HG02623 (cell line): Measurements from ENCODE around the gene ADAMTSL4.

ENCODE experiments used
- ATAC-seq: cut with Tn5 transposase; IDR thresholded peaks from one replicate; pipeline ENCODE4 v1.9.1; 2021; ENCODE audit warnings: moderate library complexity; ENCODE audit not compliant: unreplicated experiment

ADAMTSL4 gene

GRCh38 chr1:150548632-150549495 lies at the start of gene ADAMTSL4:
Gene ADAMTSL4, plus strand, starts transcription at chr1:150549408. Its CDS starts 2,881 bp downstream, at chr1:150552289.
- peak; percentile 48 for ATAC-seq

GRCh38 chr1:150505431-150505830 lies 43.8 kb upstream of the ADAMTSL4 start:
- ATAC-seq = no peak

- ATAC-seq = no peak
Measured at GRCh38 chr1:150507912-150508864, 41.0 kb upstream of the ADAMTSL4 start, which contains the start of gene ECM1. Gene ECM1, plus strand, starts transcription at chr1:150508109. Its CDS starts 101 bp downstream, at chr1:150508210.

- ATAC-seq = no peak
Measured at GRCh38 chr1:150508982-150509381, 40.2 kb upstream of the ADAMTSL4 start.

- no peak for ATAC-seq
Measured at GRCh38 chr1:150511551-150511950, 37.7 kb upstream of the ADAMTSL4 start.

GRCh38 chr1:150511985-150512660 lies 37.1 kb upstream of the ADAMTSL4 start:
- no peak for ATAC-seq

GRCh38 chr1:150512846-150513245 lies 36.4 kb upstream of the ADAMTSL4 start:
- ATAC-seq = no peak

- no peak for ATAC-seq
Measured at GRCh38 chr1:150513351-150513791, 35.8 kb upstream of the ADAMTSL4 start.

- no peak for ATAC-seq
Measured at GRCh38 chr1:150514260-150514659, 34.9 kb upstream of the ADAMTSL4 start.

GRCh38 chr1:150514913-150515327 lies 34.3 kb upstream of the ADAMTSL4 start:
- ATAC-seq = no peak

GRCh38 chr1:150515328-150516049 lies 33.7 kb upstream of the ADAMTSL4 start, which contains the start of gene FALEC:
Gene FALEC, plus strand, starts transcription at chr1:150515752.
- ATAC-seq = peak; percentile 96

GRCh38 chr1:150516050-150516591 lies 33.1 kb upstream of the ADAMTSL4 start:
- ATAC-seq = no peak

- ATAC-seq = no peak
Measured at GRCh38 chr1:150516616-150517015, 32.6 kb upstream of the ADAMTSL4 start.

- ATAC-seq = no peak
Measured at GRCh38 chr1:150521196-150521968, 27.8 kb upstream of the ADAMTSL4 start.

- no peak for ATAC-seq
Measured at GRCh38 chr1:150525348-150525747, 23.9 kb upstream of the ADAMTSL4 start.

- ATAC-seq = no peak
Measured at GRCh38 chr1:150528196-150528595, 21.0 kb upstream of the ADAMTSL4 start.

- ATAC-seq = no peak
Measured at GRCh38 chr1:150529017-150529416, 20.2 kb upstream of the ADAMTSL4 start.

- ATAC-seq = no peak
Measured at GRCh38 chr1:150530491-150531159, 18.6 kb upstream of the ADAMTSL4 start.
